Neuron (in vitro differentiated cells): ENCODE measurements around the gene MCFD2.
"Not testable (repeated sequence)": the region's sequence is repeated elsewhere in the genome, so short reads cannot be mapped to it uniquely, and the experiment has no call there.

Experiments used
- H2AFZ ChIP-seq: one replicate; pipeline ENCODE4 v1.6.1; 2013; ENCODE audit warnings: low read depth, mild to moderate bottlenecking, inconsistent platforms, low read length, moderate library complexity
- H3K27me3 ChIP-seq: one replicate; pipeline ENCODE4 v1.6.1; 2013; ENCODE audit warnings: low read length; ENCODE audit not compliant: insufficient read depth
- H3K36me3 ChIP-seq: one replicate; pipeline ENCODE4 v1.6.1; 2013; ENCODE audit warnings: low read length; ENCODE audit not compliant: insufficient read depth
- H3K4me1 ChIP-seq: one replicate; pipeline ENCODE4 v1.6.1; 2013; ENCODE audit warnings: low read length; ENCODE audit not compliant: insufficient read depth
- H3K4me3 ChIP-seq: 2 replicates; pipeline ENCODE4 v1.5.1; 2013; ENCODE audit warnings: mild to moderate bottlenecking, low read length, moderate library complexity
- H3K9me3 ChIP-seq: one replicate; pipeline ENCODE4 v1.6.1; 2013; ENCODE audit warnings: low read length

Gene MCFD2

DNA sequence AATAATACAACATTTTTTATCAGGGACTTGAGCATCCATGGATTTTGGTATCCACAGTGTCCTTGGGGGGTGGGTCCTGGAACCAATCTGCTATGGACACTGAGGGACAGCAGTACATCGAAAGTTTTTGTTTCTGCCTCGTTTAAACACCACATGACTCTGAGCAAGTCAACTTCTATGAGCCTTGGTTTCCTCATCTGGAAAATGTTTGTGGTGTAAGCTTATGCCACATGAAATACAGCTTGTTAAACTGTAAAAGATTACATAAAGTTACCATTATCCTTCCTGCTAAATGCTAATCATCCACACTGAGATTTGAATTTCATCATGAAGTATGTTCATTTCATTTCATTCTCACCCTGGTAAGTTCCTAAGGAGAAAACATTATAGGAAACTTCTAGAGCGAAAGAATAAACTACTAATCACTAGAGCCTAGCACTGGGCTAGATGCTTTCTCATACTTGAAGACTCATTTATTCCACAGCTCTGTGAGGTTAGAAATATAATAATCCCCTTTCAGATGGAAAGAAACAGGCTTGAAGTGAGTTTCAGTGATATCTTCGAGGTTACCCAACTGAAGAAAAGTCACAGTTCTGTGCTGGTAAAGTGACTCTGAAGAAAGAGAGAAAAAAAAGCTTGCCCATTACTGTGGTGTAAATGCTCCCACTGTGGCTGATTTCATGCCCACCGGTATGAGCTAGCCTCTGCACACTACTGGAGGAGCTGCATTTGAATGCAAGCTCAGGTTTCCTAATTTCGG, 29.2 kb downstream of the MCFD2 start:
- Histone ChIP-seq H3K27me3 (no peaks in the 10 kb centered on the region), H3K36me3 (no peaks in the 10 kb centered on the region), H2AFZ (no peak overlapping the region), H3K9me3 (no peaks in the 10 kb centered on the region), H3K4me3 (no peak overlapping the region), H3K4me1 (peaks cover 22% of the 10 kb centered on the region)

- Histone ChIP-seq H3K27me3 (no peaks in the 10 kb centered on the region), H3K4me1 (peaks cover 22% of the 10 kb centered on the region), H3K9me3 (no peaks in the 10 kb centered on the region), H2AFZ (no peak overlapping the region), H3K36me3 (no peaks in the 10 kb centered on the region), H3K4me3 (no peak overlapping the region)
These were observed 30.2 kb downstream of the MCFD2 start for GRCh38 chr2:46885376-46885775.

GRCh38 chr2:46879511-46879910, 36.1 kb downstream of the MCFD2 start:
- Histone ChIP-seq H3K4me1 (peaks cover 20% of the 10 kb centered on the region), H2AFZ (no peak overlapping the region), H3K4me3 (no peak overlapping the region), H3K9me3 (no peaks in the 10 kb centered on the region), H3K36me3 (no peaks in the 10 kb centered on the region), H3K27me3 (no peaks in the 10 kb centered on the region)

DNA sequence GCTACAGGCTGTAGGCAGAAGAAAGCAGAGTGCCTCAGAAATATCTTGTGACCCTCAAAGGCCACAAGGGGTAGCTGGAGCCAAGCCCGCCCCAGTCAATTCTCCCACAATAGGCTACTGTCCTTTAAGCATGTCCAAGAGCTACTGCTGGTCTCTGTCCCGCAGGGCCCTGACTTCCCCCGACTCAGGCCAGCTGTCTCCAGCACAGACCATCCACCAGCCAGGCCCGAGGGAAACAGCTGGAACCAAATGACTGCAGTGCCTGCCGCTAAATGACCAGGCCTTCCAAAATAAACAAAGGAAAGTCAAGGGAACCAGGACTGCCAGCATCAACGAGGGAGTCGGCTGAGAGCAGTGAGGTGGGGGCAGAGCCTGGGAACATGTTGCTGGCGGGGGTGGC, 36.7 kb downstream of the MCFD2 start:
- Histone ChIP-seq H3K27me3 (no peaks in the 10 kb centered on the region), H3K36me3 (no peaks in the 10 kb centered on the region), H3K4me1 (peaks cover 26% of the 10 kb centered on the region), H3K4me3 (no peak overlapping the region), H3K9me3 (no peaks in the 10 kb centered on the region), H2AFZ (no peak overlapping the region)

DNA sequence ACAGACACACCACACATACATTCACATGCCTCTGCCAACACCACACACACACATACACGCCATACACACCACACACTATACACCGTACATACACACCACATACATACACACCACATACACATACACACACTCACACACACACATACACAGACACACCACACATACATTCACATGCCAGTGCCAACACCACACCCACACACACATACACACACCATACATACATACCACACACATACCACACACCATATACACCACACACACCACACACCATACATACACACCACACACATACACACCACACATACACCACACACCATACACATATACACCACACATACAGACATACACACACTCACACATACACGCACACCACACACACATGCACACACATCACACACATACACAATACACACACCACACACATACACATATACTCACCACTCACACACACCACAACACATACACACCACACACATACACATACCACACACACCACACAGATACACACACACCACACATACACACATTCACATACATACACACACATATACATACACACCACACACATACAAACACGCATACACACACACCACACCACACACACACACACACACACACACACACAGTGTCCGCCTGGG, 37.2 kb downstream of the MCFD2 start:
- peaks cover 31% of the 10 kb centered on the region for H3K4me1 ChIP-seq
- no peak overlapping the region for H3K4me3 ChIP-seq
- no peak overlapping the region for H2AFZ ChIP-seq
- no peaks in the 10 kb centered on the region for H3K27me3 ChIP-seq
- H3K36me3 ChIP-seq = no peaks in the 10 kb centered on the region
- H3K9me3 ChIP-seq = no peaks in the 10 kb centered on the region

DNA sequence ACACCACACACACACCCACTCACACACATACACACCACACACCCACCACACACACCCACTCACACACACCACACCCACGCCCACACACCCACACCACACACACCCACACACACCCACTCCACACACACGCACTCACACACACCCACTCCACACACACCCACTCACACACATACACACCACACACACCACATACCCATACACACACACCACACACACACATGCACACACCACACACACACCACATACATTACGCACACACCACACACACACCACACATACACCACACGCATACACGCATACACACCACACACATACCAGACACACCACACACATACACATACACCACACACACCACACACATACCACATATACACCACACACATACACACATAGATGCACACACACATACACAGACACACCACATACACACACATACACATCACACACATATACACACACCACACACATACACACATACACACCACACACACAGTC, 37.9 kb downstream of the MCFD2 start:
- Histone ChIP-seq H2AFZ (no peak overlapping the region), H3K4me3 (no peak overlapping the region), H3K36me3 (no peaks in the 10 kb centered on the region), H3K27me3 (no peaks in the 10 kb centered on the region), H3K9me3 (no peaks in the 10 kb centered on the region), H3K4me1 (peaks cover 31% of the 10 kb centered on the region)

DNA sequence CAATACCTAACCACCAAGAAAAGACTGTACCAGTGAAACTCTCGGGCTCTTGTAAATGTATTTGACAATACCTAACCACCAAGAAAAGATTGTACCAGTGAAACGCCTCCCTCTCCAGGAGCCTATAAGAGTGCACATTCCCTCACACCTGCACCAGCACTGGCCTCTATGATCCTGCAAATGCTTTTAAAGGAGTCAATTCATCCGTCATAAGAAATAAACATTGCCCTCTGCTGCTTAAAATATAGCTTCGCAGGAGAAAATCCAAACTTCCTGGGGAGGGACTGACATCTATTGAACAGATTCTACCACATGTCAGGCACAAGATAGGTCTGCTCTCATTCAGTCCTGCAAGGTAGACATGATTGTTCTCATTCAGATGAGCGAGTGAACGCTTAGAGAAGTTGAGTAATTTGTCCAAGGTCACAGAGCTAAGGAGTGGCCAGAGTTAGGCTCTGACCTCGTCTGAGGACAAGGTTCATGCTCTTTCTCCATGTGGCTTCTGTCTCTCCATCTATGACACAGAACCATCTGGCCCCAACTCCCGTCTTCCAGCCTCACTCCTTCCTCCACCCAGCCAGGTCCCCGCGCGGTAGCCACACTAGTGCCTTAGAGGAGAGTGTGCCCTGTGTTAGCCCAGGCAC, 38.7 kb downstream of the MCFD2 start:
- Histone ChIP-seq H3K36me3 (no peaks in the 10 kb centered on the region), H3K27me3 (no peaks in the 10 kb centered on the region), H3K4me1 (peaks cover 23% of the 10 kb centered on the region), H3K9me3 (no peaks in the 10 kb centered on the region), H2AFZ (no peak overlapping the region), H3K4me3 (no peak overlapping the region)

- not testable (repeated sequence) for H2AFZ ChIP-seq, H3K4me3 ChIP-seq, H3K36me3 ChIP-seq, H3K27me3 ChIP-seq, H3K9me3 ChIP-seq
- H3K4me1 ChIP-seq = peaks cover 21% of the 10 kb centered on the region
These were observed 39.5 kb downstream of the MCFD2 start for GRCh38 chr2:46875962-46876689.

DNA sequence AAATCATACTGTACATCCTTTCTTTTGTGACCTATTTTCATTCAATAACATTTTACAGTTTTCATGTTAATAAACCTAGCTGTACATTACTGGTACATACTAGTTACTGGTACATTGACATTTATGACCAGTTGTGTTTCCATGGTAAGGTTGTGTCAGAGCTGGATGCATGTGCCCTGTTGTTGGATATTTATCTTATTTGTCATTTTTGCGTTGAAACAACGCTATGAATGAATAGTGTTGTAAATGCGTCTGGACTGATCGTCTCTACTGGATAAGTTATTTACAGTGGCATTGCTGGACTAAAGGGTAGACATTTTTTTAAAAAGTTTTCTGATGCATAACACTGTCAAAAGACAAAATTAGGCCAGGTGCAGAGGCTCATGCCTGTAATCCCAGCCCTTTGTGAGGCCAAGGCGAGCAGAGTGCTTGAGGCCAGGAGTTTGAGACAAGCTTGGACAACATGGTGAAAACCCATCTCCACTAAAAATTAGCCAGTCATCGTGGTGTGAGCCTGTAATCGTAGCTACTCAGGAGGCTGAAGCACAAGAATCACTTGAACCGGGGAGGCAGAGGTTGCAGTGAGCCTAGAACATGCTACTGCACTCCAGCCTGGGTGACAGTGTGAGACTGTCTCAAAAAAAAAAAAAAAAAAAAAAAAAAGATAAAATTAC, 40.2 kb downstream of the MCFD2 start:
- Histone ChIP-seq H3K9me3 (no peaks in the 10 kb centered on the region), H3K4me1 (peaks cover 21% of the 10 kb centered on the region), H3K27me3 (no peaks in the 10 kb centered on the region), H3K4me3 (no peak overlapping the region), H2AFZ (no peak overlapping the region), H3K36me3 (no peaks in the 10 kb centered on the region)

- Histone ChIP-seq H3K9me3 (no peaks in the 10 kb centered on the region), H3K4me1 (peaks cover 21% of the 10 kb centered on the region)
These were observed 41.2 kb downstream of the MCFD2 start for GRCh38 chr2:46874236-46874929.

DNA sequence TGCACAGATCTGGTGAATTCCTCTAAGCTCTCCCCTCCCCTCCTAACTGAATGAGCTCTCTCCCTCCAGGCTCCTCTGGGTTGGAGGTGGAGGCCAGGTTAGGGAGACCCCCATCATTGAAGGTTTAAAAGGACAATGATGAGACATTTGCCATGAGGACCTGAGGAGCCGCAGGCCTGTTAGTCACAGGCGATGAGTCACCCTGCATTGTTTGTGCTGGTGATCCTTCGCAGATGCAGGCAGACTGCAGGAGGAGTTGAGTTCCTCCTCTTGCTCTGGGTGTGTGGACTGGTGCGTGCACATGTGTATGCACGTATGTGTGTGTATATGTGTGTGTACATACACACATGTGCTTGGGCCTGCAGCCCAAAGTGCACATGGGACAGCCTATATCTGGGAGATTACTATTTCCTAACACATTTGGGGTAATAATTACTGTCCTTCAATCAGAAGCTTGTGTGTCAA, 42.0 kb downstream of the MCFD2 start:
- H3K27me3 ChIP-seq = no peaks in the 10 kb centered on the region
- H3K4me1 ChIP-seq = peaks cover 21% of the 10 kb centered on the region
- no peaks in the 10 kb centered on the region for H3K9me3 ChIP-seq
- no peak overlapping the region for H2AFZ ChIP-seq
- H3K36me3 ChIP-seq = no peaks in the 10 kb centered on the region
- H3K4me3 ChIP-seq = no peak overlapping the region

More at GRCh38 chr2:46874236-46874929, 41.2 kb downstream of the MCFD2 start:
- no peaks in the 10 kb centered on the region for H3K36me3 ChIP-seq
- no peaks in the 10 kb centered on the region for H3K27me3 ChIP-seq
- H2AFZ ChIP-seq = no peak overlapping the region
- no peak overlapping the region for H3K4me3 ChIP-seq
